Measurements from ENCODE around the gene DENND2D.
A peak's percentile ranks its signal among the peaks of the same experiment; 100 is the strongest.

Gene DENND2D

GRCh38 chr1:111179968-111180533 lies 20.4 kb downstream of the DENND2D start:
- no peak for DNase-seq (ENCODE audit: low read depth in 3 of 3)

GRCh38 chr1:111176678-111177077 lies 23.8 kb downstream of the DENND2D start:
- DNase-seq (ENCODE audit: low read depth in 3 of 3), result no peak

GRCh38 chr1:111175349-111175748 lies 25.1 kb downstream of the DENND2D start:
- no peak for DNase-seq (ENCODE audit: low read depth in 3 of 3)

DNA sequence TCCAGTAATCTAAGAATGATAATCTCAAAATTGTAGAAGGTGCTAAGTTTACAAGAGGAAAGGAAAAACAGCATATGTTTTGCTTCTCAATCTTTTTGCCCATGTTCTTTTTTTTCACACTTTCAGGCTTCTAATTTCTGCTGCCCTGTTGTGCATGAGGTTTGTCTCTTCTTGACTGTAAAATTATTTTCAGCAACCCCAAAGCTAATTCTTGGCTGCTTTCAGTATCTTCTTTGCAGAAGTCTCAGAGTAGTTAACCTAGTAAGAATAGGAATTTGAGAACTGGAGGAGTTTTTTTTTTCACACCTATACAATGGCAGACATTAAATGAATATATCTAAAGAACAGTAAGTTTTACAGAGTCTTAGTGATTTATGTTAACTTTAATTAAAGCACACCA lies 26.4 kb downstream of the DENND2D start:
- no peak for DNase-seq (ENCODE audit: low read depth in 3 of 3)

DNA sequence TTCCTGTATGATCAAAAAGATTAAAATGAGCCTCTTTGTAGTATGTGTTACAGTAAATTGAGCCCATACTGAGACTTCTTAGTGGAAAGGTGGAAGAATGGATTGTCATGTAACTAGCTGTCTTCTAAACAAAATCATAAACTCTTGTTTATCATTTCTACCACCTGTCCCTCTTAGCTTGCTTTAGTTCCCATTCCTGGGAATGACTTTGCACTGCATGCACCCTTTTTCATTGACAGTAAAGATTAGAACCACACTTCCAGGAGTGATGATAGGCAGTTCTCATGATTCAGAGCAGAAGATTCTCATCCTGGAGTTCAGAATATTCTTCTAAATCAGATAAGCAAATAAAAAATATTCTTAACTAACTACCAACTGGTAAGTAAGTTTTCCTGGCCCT lies 28.0 kb downstream of the DENND2D start:
- DNase-seq (ENCODE audit: low read depth in 3 of 3), result no peak

DNA sequence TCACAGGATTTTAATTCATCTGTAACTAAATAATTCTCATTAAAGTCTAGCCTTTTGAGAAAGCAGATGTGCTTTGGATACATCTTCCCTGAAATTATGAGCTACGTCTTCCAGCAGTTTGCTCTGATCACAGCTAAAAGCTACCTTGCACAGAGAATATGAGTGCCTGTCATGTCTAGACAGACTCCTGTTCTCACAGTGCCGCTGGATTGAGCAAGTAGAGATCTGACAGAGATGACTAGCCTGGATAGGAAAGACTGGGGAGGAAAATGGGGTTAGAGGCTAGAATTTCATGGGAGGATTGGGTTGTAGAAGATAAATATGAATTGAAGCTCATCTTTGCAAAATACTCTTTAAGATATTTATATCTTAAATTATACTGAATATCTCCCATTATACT lies 36.3 kb downstream of the DENND2D start:
- no peak for DNase-seq (ENCODE audit: low read depth in 3 of 3)

DNA sequence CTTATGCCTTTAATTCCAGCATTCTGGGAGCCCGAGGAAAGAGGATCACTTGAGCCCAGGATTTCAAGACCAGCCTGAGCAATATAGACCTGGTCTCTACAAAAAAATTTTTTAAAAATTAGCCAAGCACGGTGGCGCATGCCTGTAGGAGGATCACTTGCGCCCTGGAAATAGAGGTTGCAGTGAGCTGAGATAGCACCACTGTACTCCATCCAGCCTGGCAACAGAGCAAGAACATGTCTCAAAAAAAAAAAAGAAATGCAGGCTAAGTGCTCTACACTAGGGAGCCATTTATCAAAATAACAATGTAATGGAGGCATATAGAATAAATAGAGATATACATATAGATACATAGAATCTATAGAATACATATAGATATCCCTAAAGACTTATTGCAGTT lies 37.1 kb downstream of the DENND2D start:
- DNase-seq (ENCODE audit: low read depth in 3 of 3), result no peak

- no peak for DNase-seq (ENCODE audit: low read depth in 3 of 3)
Observed at GRCh38 chr1:111162488-111162880, 38.0 kb downstream of the DENND2D start.

GRCh38 chr1:111161843-111162487 lies 38.5 kb downstream of the DENND2D start:
- DNase-seq (ENCODE audit: low read depth in 3 of 3), result no peak

GRCh38 chr1:111157431-111157830 lies 43.0 kb downstream of the DENND2D start:
- DNase-seq (ENCODE audit: low read depth in 3 of 3), result no peak

DNA sequence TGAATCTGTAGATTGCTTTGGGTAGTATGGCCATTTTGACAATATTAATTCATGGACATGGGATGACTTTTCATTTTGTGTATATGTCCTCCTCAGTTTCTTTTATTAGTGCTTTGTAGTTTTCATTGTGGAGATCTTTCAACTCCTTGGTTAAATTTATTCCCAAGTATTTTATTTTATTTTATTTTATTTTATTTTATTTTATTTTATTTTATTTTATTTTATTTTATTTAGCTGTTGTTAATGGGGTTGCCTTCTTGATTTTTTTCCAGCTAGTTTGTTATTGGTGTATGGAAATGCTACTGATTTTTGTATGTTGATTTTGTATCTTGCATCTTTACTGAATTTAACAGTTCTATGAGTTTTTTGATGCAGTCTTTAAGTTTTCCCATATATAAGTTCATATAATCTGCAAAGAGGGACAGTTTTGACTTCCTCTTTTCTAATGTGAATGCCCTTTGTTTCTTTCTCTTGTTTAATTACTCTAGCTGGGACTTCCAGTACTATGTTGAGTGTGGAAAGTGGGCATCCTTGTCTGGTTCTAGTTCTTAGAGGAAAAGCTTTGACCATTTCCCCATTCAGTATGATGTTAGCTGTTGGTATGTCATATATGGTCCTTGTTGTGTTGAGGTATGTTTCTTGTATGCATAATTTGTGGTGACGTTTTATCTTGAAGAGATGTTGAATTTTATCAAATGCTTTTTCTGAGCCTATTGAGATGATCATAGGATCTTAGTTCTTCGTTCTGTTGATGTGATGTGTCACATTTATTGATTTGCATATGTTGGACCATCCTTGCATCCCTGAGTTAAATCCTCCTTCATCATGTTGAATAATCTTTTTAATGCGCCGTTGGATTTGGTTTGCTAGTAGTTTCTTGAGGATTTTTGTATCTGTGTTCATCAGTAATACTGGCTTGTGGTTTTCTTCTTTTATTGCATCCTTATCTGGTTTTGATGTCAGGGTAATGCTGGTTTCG lies 46.1 kb downstream of the DENND2D start:
- DNase-seq (ENCODE audit: low read depth in 3 of 3), result no peak

DNA sequence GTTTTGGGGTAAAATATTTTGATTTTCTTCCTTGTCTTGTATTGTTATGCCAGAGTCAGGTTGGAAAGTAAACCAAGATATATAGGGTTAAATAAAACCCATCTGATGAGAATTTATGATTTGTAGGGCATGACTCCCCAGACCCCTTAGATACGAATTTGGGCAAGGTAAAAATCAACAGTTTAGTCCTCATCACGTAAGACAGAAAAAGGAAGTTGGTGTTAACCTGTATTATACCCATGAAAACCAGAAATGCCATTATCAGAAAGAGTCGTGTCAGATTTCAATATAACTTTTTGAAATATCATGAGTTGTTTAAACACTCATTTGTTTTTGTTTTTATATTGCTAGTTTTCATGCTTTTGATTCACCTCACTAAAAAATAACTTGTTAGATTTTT lies 48.6 kb downstream of the DENND2D start:
- no peak for DNase-seq (ENCODE audit: low read depth in 3 of 3)

DNA sequence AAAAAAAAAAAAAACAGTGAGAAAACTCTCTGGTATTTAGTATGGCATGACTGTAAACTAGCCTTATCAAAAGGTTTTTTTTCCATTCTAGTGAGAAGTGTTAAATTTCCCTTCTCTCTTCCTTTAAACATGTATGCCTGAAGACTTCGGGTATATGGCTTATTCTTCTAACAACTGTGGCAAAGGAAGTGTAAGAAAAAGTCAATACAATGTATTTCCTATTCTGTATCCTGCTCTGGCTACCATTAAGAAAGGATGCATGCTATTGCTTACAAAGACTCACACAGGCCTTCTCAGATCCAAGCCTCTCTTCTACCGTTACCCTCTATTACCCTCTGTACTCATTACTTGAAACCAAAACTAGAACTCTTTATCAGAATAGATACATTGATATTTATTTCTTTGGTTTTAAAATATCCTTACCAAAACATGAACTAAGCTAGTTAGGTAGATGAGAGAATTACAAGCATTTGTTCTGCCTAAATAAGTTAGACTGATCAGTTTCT lies 52.0 kb downstream of the DENND2D start:
- no peak for DNase-seq (ENCODE audit: low read depth in 3 of 3)

DNA sequence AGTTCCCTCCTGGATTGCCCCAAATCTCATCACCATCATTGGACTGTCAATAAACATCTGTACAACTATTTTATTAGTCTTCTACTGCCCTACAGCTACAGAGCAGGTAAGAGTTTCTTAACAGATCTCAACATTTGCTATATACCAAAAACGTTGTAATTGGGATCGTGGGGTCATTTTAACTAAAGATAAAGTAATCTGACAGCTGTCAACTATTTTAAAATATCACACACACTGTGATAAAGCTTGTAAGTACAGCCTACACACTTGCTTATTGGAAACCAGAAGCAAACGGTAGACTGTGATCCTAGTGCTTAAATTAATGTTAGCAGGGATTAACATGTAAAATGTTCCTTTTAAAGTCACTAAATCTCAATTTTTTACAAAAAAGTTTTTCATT lies 52.5 kb downstream of the DENND2D start:
- no peak for DNase-seq (ENCODE audit: low read depth in 3 of 3)

- no peak for DNase-seq (ENCODE audit: low read depth in 3 of 3)
Observed at GRCh38 chr1:111145963-111146768, 54.3 kb downstream of the DENND2D start.

GRCh38 chr1:111145542-111145941 lies 54.9 kb downstream of the DENND2D start:
- DNase-seq (ENCODE audit: low read depth in 3 of 3), result no peak

GRCh38 chr1:111142356-111142975 lies 58.0 kb downstream of the DENND2D start:
- DNase-seq (ENCODE audit: low read depth in 3 of 3), result no peak

DNA sequence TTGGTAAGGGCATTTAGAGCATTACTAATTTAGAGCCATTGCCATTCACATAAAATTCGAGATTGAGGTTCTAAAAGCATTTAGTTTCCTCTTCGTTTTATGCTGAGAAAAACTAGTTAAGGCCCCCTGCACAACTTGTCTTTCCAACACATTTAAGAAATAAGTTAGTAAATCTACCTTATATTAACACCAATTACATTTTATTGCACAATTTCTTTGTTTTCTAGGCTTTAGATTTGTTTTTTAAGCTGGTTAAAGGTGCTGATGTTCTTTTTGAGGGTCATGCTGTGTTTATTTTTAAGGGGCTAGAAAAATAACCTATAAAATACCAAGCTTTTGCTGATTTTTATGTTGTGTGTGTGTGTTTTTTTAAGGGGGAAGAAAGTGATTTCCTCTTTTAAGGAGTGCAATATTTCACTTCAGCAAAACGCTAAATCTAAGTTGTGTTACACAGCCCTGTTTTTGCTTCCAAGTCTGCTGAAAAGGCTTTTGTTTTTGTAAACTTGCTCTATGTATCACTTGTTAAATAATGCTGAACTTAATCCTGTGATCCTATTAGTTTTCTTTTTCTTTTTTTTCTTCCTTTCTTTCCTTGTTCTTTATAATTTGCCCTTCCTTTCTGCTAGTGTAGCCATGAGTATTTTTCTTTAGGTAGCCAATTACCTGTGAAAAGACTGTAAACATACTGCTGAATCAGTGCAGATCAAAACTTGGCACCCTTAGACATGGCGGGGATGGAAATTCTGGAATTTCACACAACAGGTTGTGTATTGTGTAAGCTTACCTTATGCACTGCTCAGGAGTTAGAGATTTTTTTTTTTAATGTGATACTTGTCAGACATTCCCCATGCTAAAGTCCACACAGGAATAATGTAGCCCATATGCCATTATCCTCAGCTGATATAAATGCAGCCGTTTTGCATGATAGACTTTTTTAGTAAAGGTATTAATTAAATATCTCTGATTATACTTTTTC lies 58.9 kb downstream of the DENND2D start:
- no peak for DNase-seq (ENCODE audit: low read depth in 3 of 3)

GRCh38 chr1:111140680-111140967 lies 59.8 kb downstream of the DENND2D start:
- DNase-seq (ENCODE audit: low read depth in 3 of 3), result no peak

GRCh38 chr1:111139956-111140679 lies 60.3 kb downstream of the DENND2D start, which contains the start of the genes CEPT1 and DRAM2:
CEPT1 (plus strand) TSS chr1:111140223; CDS start chr1:111147715, 7,492 bp downstream.
DRAM2 (minus strand) TSS chr1:111140093; CDS start chr1:111131554, 8,539 bp downstream.
- peak; percentile 81 to 97 (median 84) for DNase-seq (ENCODE audit: low read depth in 3 of 3)

Data from stimulated activated CD4-positive, alpha-beta T cell treated with anti-CD3 and anti-CD28 coated beads, TNF-alpha, amount 100 ng/mL, for 48 hours (primary cell).